GM23248 (cell line): Measurements from ENCODE around the gene DLX3.

ENCODE experiments used
- EZH2 ChIP-seq: fragments of 200-600 bp; sonication (generic); IDR thresholded peaks from 2 replicates; pipeline ENCODE4 v1.6.1; 2018; ENCODE audit warnings: antibody characterized with exemption, mild to moderate bottlenecking; ENCODE audit not compliant: insufficient read depth, poor library complexity, severe bottlenecking
- EZH2phosphoT487 ChIP-seq: fragments of 200-600 bp; sonication (generic); IDR thresholded peaks from 2 replicates; pipeline ENCODE4 v1.6.1; 2018; ENCODE audit warnings: antibody characterized with exemption, moderate library complexity, mild to moderate bottlenecking, low read depth; ENCODE audit not compliant: insufficient read depth

GRCh38 chr17:50035945-50036344 is 40.9 kb upstream of the DLX3 start:
- TF ChIP-seq EZH2phosphoT487 (no peak), EZH2 (no peak)
